Muscle layer of duodenum (tissue), 2 donors: Measurements from ENCODE around the gene RSRC2.
"Not testable (repeated sequence)": the region's sequence is repeated elsewhere in the genome, so short reads cannot be mapped to it uniquely, and the experiment has no call there.

Experiments
- H3K27ac ChIP-seq: one replicate; pipeline ENCODE4 v1.7.0; 2013; ENCODE audit warnings: mild to moderate bottlenecking, low read length
- H3K27me3 ChIP-seq: one replicate; pipeline ENCODE4 v1.7.0; 2013; ENCODE audit warnings: low read depth, mild to moderate bottlenecking, control low read depth, low read length
- H3K36me3 ChIP-seq, 2 donors: one replicate each; pipeline ENCODE4 v1.7.0; 2013; ENCODE audit warnings: low read length in 2 of 2, control low read depth in 1 of 2, mild to moderate bottlenecking in 1 of 2; ENCODE audit not compliant: insufficient read depth in 2 of 2, control insufficient read depth in 1 of 2
- H3K4me1 ChIP-seq, 2 donors: one replicate each; pipeline ENCODE4 v1.7.0; 2013; ENCODE audit warnings: low read length in 2 of 2, mild to moderate bottlenecking in 2 of 2, control low read depth in 1 of 2, moderate library complexity in 1 of 2; ENCODE audit not compliant: insufficient read depth in 2 of 2, control insufficient read depth in 1 of 2
- H3K4me3 ChIP-seq, 2 donors: one replicate each; pipeline ENCODE4 v1.7.0; 2013; ENCODE audit warnings: low read length in 2 of 2, low read depth in 1 of 2, mild to moderate bottlenecking in 1 of 2
- H3K9me3 ChIP-seq, 2 donors: one replicate each; pipeline ENCODE4 v1.7.0; 2013; ENCODE audit warnings: low read length in 2 of 2, control low read depth in 1 of 2, mild to moderate bottlenecking in 1 of 2; ENCODE audit not compliant: control insufficient read depth in 1 of 2
- donor health status: healthy.

Gene RSRC2

GRCh38 chr12:122518908-122519307 is 7.8 kb downstream of the RSRC2 start:
- H3K27ac ChIP-seq: no peak overlapping the region
- H3K27me3 ChIP-seq: no peaks in the 10 kb centered on the region
- H3K4me1 ChIP-seq: peaks cover 0 to 26% of the 10 kb centered on the region in 2 donors
- no peak overlapping the region for H3K4me3 ChIP-seq
- H3K9me3 ChIP-seq: no peaks in the 10 kb centered on the region
- H3K36me3 ChIP-seq: peaks cover 76 to 77% of the 10 kb centered on the region in 2 donors

- peaks cover 83 to 84% of the 10 kb centered on the region in 2 donors for H3K36me3 ChIP-seq
- peaks cover 0 to 16% of the 10 kb centered on the region in 2 donors for H3K4me1 ChIP-seq
- no peak overlapping the region for H3K27ac ChIP-seq
- H3K9me3 ChIP-seq: no peaks in the 10 kb centered on the region
- H3K4me3 ChIP-seq: no peak overlapping the region
- no peaks in the 10 kb centered on the region for H3K27me3 ChIP-seq
These were observed 8.9 kb downstream of the RSRC2 start for GRCh38 chr12:122517877-122518276.

- peaks cover 83 to 89% of the 10 kb centered on the region in 2 donors for H3K36me3 ChIP-seq
- H3K4me3 ChIP-seq: no peak overlapping the region
- H3K9me3 ChIP-seq: no peaks in the 10 kb centered on the region
- no peaks in the 10 kb centered on the region for H3K27me3 ChIP-seq
- H3K4me1 ChIP-seq: peaks cover 0 to 5% of the 10 kb centered on the region in 2 donors
- H3K27ac ChIP-seq: no peak overlapping the region
These were observed 10.0 kb downstream of the RSRC2 start for GRCh38 chr12:122516544-122517361.

GRCh38 chr12:122515275-122515674 is 11.5 kb downstream of the RSRC2 start:
- Histone ChIP-seq H3K36me3 (peaks cover 80 to 91% of the 10 kb centered on the region in 2 donors), H3K9me3 (no peaks in the 10 kb centered on the region), H3K27me3 (no peaks in the 10 kb centered on the region), H3K27ac (no peak overlapping the region), H3K4me1 (no peaks in the 10 kb centered on the region), H3K4me3 (no peak overlapping the region)

- H3K27ac ChIP-seq: no peak overlapping the region
- H3K4me3 ChIP-seq: no peak overlapping the region
- no peaks in the 10 kb centered on the region for H3K27me3 ChIP-seq
- no peaks in the 10 kb centered on the region for H3K9me3 ChIP-seq
- H3K4me1 ChIP-seq: no peaks in the 10 kb centered on the region
- peaks cover 74 to 92% of the 10 kb centered on the region in 2 donors for H3K36me3 ChIP-seq
These were observed 13.1 kb downstream of the RSRC2 start for GRCh38 chr12:122513660-122514059.

GRCh38 chr12:122513028-122513427 is 13.7 kb downstream of the RSRC2 start:
- H3K9me3 ChIP-seq, H3K4me3 ChIP-seq, H3K27ac ChIP-seq, H3K27me3 ChIP-seq, H3K4me1 ChIP-seq: not testable (repeated sequence)
- H3K36me3 ChIP-seq: peaks cover 76 to 92% of the 10 kb centered on the region in 2 donors

GRCh38 chr12:122508163-122508562 is 18.6 kb downstream of the RSRC2 start:
- no peak overlapping the region for H3K4me3 ChIP-seq
- H3K36me3 ChIP-seq: peaks cover 68 to 95% of the 10 kb centered on the region in 2 donors
- no peaks in the 10 kb centered on the region for H3K27me3 ChIP-seq
- no peaks in the 10 kb centered on the region for H3K9me3 ChIP-seq
- H3K4me1 ChIP-seq: no peaks in the 10 kb centered on the region
- H3K27ac ChIP-seq: no peak overlapping the region

GRCh38 chr12:122506393-122506938 is 20.3 kb downstream of the RSRC2 start:
- Histone ChIP-seq H3K27ac (no peak overlapping the region), H3K4me3 (no peak overlapping the region), H3K27me3 (no peaks in the 10 kb centered on the region), H3K9me3 (no peaks in the 10 kb centered on the region), H3K4me1 (peaks cover 0 to under 1% of the 10 kb centered on the region in 2 donors), H3K36me3 (peaks cover 62 to 85% of the 10 kb centered on the region in 2 donors)

GRCh38 chr12:122505419-122506051 is 21.2 kb downstream of the RSRC2 start:
- Histone ChIP-seq H3K4me1 (peaks cover 3 to 5% of the 10 kb centered on the region in 2 donors), H3K36me3 (peaks cover 57 to 78% of the 10 kb centered on the region in 2 donors), H3K27ac (no peak overlapping the region), H3K9me3 (no peaks in the 10 kb centered on the region), H3K27me3 (no peaks in the 10 kb centered on the region), H3K4me3 (no peak overlapping the region)

- Histone ChIP-seq H3K4me1 (peaks cover 3 to 12% of the 10 kb centered on the region in 2 donors), H3K27me3 (no peaks in the 10 kb centered on the region), H3K27ac (no peak overlapping the region), H3K36me3 (peaks cover 48 to 66% of the 10 kb centered on the region in 2 donors), H3K9me3 (no peaks in the 10 kb centered on the region), H3K4me3 (no peak overlapping the region)
These were observed 22.7 kb downstream of the RSRC2 start for GRCh38 chr12:122503783-122504590.
